GM12874 (cell line): Measurements from ENCODE around the gene PANK1.

Source experiments
- CTCF ChIP-seq: IDR thresholded peaks from 2 replicates; pipeline ENCODE4 v1.5.1; 2011; ENCODE audit warnings: low read depth, mild to moderate bottlenecking, control low read depth, low read length, moderate library complexity; ENCODE audit not compliant: insufficient read depth

PANK1 gene

GRCh38 chr10:89602919-89603318 is 42.1 kb downstream of the PANK1 start:
- no peak for TF ChIP-seq CTCF

GRCh38 chr10:89601728-89602361 is 43.2 kb downstream of the PANK1 start:
- TF ChIP-seq CTCF, result no peak

GRCh38 chr10:89600041-89600440 is 45.0 kb downstream of the PANK1 start:
- TF ChIP-seq CTCF, result no peak

- no peak for TF ChIP-seq CTCF
Measured at GRCh38 chr10:89593043-89593442, 52.0 kb downstream of the PANK1 start.

GRCh38 chr10:89592539-89592938 is 52.5 kb downstream of the PANK1 start:
- TF ChIP-seq CTCF, result no peak

- TF ChIP-seq CTCF, result no peak
Measured at GRCh38 chr10:89591796-89592271, 53.2 kb downstream of the PANK1 start.

GRCh38 chr10:89591111-89591795 is 53.8 kb downstream of the PANK1 start:
- TF ChIP-seq CTCF, result no peak
